Neural cell (in vitro differentiated cells): ENCODE results near the gene TJP1.

Experiments
- CTCF ChIP-seq: fragments of 450-650 bp; IDR thresholded peaks from 2 replicates; pipeline ENCODE4 v1.5.1; 2014; ENCODE audit warnings: antibody characterized with exemption, mild to moderate bottlenecking, moderate library complexity; ENCODE audit not compliant: poor library complexity, severe bottlenecking
- EP300 ChIP-seq: fragments of 450-650 bp; conservative IDR thresholded peaks from 2 replicates; pipeline ENCODE4 v1.6.1; 2014; ENCODE audit warnings: antibody characterized with exemption, mild to moderate bottlenecking, moderate library complexity; ENCODE audit not compliant: poor library complexity, severe bottlenecking
- EZH2 ChIP-seq: fragments of 200-600, 300-800 bp; shearing (Covaris generic), sonication (generic); IDR thresholded peaks from 2 replicates; pipeline ENCODE4 v1.6.1; 2014; ENCODE audit warnings: antibody characterized with exemption, low read length, borderline replicate concordance, mild to moderate bottlenecking; ENCODE audit not compliant: insufficient read depth, poor library complexity, severe bottlenecking
- MXI1 ChIP-seq: fragments of 450-650 bp; conservative IDR thresholded peaks from 2 replicates; pipeline ENCODE4 v1.6.1; 2014; ENCODE audit warnings: antibody characterized with exemption, mild to moderate bottlenecking; ENCODE audit not compliant: poor library complexity, severe bottlenecking
- POLR2AphosphoS5 ChIP-seq: IDR thresholded peaks from 2 replicates; pipeline ENCODE4 v1.6.1; 2012
- RAD21 ChIP-seq: fragments of 450-650 bp; conservative IDR thresholded peaks from 2 replicates; pipeline ENCODE4 v1.6.1; 2014; ENCODE audit warnings: antibody characterized with exemption, mild to moderate bottlenecking, moderate library complexity
- REST ChIP-seq: IDR thresholded peaks from 2 replicates; pipeline ENCODE4 v1.6.1; 2012; ENCODE audit warnings: borderline replicate concordance

DNA sequence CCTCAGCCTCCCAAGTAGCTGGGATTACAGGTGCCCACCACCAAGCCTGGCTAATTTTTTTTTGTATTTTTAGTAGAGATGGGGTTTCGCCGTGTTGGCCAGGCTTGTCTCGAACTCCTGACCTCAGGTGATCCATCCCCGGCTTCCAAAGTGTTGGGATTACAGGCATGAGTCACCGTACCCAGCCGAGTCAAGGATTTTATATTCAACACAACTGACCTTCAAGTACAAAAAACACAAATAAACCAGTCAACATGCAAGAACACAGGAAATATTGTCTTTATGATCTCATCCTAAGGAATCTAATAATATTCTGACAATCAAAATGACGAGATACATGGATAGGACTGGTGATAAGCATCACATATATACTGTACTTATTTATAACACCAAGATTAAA, 37.9 kb downstream of the TJP1 start:
- TF ChIP-seq CTCF (no peak), POLR2AphosphoS5 (no peak), RAD21 (no peak), EZH2 (no peak), EP300 (no peak), REST (no peak), MXI1 (no peak)
